Measurements from ENCODE around the gene EFHD2.
"Not testable (repeated sequence)": the region's sequence is repeated elsewhere in the genome, so short reads cannot be mapped to it uniquely, and the experiment has no call there.

The EFHD2 gene

DNA sequence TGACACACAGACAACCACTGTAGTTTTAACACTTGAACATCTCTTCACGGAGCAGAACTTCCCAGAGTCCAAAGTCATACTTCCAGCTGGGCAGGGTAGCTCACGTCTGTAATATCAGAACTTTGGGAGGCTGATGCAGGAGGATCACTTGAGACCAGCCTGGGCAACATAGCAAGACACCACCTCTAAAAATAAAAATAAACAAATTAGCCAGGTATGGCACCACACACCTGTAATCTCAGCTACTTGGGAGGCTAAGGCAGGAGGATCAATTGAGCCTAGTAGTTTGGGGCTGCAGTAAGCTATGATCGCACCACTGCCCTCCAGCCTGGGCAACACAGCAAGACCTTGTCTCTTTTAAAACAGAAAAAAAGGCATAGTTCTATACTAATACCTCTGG lies 24.3 kb upstream of the EFHD2 start:
- Histone ChIP-seq H3K9ac (ENCODE audit: low read depth, low read length, poor library complexity, severe bottlenecking) (no peak overlapping the region), H3K79me2 (ENCODE audit: insufficient read depth, low read length) (no peaks in the 10 kb centered on the region), H3K9me2 (replicated peaks; ENCODE audit: low read depth, low read length) (no peaks in the 10 kb centered on the region), H3K27me3 (ENCODE audit: insufficient read depth, low read length, poor library complexity, severe bottlenecking) (no peaks in the 10 kb centered on the region), H3F3A (ENCODE audit: low read depth) (no peaks in the 10 kb centered on the region), H3K4me3 (ENCODE audit: low read length, poor library complexity, severe bottlenecking) (no peak overlapping the region), H4K20me1 (ENCODE audit: insufficient read depth, low read length, poor library complexity, severe bottlenecking) (no peaks in the 10 kb centered on the region), H3K36me3 (ENCODE audit: insufficient read depth, low read length) (no peaks in the 10 kb centered on the region), H3K4me2 (ENCODE audit: low read depth, low read length, poor library complexity, severe bottlenecking) (no peak overlapping the region), H3K4me1 (ENCODE audit: insufficient read depth, low read length, poor library complexity, severe bottlenecking) (no peaks in the 10 kb centered on the region), H3K9me3 (ENCODE audit: insufficient read depth, low read depth, low read length) (no peaks in the 10 kb centered on the region), H2AFZ (ENCODE audit: low read length) (no peak overlapping the region)
- no peak for TF ChIP-seq EZH2phosphoT487 (IDR thresholded peaks at IDR 0.05; ENCODE audit: borderline replicate concordance)
- TF ChIP-seq, protein P1, sequence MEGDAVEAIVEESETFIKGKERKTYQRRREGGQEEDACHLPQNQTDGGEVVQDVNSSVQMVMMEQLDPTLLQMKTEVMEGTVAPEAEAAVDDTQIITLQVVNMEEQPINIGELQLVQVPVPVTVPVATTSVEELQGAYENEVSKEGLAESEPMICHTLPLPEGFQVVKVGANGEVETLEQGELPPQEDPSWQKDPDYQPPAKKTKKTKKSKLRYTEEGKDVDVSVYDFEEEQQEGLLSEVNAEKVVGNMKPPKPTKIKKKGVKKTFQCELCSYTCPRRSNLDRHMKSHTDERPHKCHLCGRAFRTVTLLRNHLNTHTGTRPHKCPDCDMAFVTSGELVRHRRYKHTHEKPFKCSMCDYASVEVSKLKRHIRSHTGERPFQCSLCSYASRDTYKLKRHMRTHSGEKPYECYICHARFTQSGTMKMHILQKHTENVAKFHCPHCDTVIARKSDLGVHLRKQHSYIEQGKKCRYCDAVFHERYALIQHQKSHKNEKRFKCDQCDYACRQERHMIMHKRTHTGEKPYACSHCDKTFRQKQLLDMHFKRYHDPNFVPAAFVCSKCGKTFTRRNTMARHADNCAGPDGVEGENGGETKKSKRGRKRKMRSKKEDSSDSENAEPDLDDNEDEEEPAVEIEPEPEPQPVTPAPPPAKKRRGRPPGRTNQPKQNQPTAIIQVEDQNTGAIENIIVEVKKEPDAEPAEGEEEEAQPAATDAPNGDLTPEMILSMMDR (conservative IDR thresholded peaks at IDR 0.05; ENCODE audit: low read length), result no peak

DNA sequence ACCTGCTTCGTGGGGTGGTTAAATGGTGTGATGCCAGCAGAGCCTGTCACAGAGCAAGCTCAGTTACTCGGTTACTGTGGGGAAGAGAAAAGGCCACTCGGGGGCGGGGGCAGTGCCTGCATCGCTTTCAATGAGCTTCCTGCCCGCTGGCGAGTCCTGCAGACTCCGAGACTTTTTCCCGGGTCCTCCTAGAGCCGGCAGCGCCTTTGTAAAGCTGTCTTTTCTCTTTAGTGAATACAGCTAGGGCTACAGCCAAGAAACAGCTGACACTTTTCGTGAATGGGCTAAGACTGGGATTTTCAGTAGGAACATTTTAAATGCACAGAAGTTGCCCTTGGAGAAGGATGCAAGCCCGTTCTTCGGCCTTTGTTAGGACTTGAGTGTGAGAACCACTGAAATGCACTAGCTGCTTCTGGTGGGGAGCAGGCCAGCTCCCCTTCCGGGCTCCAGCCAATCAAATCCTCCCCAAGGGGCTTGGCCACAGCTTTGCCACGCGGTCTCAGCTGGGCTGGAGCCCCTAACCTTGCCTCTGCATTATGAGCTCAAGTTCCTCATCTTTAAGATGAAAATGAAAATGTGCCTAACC lies 23.4 kb upstream of the EFHD2 start:
- H3K9me2 ChIP-seq (replicated peaks; ENCODE audit: low read depth, low read length), result no peaks in the 10 kb centered on the region
- H3F3A ChIP-seq (ENCODE audit: low read depth), result no peaks in the 10 kb centered on the region
- no peaks in the 10 kb centered on the region for H3K27me3 ChIP-seq (ENCODE audit: insufficient read depth, low read length, poor library complexity, severe bottlenecking)
- H3K9ac ChIP-seq (ENCODE audit: low read depth, low read length, poor library complexity, severe bottlenecking), result no peak overlapping the region
- H3K79me2 ChIP-seq (ENCODE audit: insufficient read depth, low read length), result no peaks in the 10 kb centered on the region
- TF ChIP-seq, protein P1 (conservative IDR thresholded peaks at IDR 0.05; ENCODE audit: low read length), result no peak
- TF ChIP-seq EZH2phosphoT487 (IDR thresholded peaks at IDR 0.05; ENCODE audit: borderline replicate concordance), result no peak
- H3K36me3 ChIP-seq (ENCODE audit: insufficient read depth, low read length), result no peaks in the 10 kb centered on the region
- no peaks in the 10 kb centered on the region for H4K20me1 ChIP-seq (ENCODE audit: insufficient read depth, low read length, poor library complexity, severe bottlenecking)
- no peak overlapping the region for H2AFZ ChIP-seq (ENCODE audit: low read length)
- H3K9me3 ChIP-seq (ENCODE audit: insufficient read depth, low read depth, low read length), result no peaks in the 10 kb centered on the region
- H3K4me2 ChIP-seq (ENCODE audit: low read depth, low read length, poor library complexity, severe bottlenecking), result no peak overlapping the region
- H3K4me1 ChIP-seq (ENCODE audit: insufficient read depth, low read length, poor library complexity, severe bottlenecking), result no peaks in the 10 kb centered on the region
- no peak overlapping the region for H3K4me3 ChIP-seq (ENCODE audit: low read length, poor library complexity, severe bottlenecking)

DNA sequence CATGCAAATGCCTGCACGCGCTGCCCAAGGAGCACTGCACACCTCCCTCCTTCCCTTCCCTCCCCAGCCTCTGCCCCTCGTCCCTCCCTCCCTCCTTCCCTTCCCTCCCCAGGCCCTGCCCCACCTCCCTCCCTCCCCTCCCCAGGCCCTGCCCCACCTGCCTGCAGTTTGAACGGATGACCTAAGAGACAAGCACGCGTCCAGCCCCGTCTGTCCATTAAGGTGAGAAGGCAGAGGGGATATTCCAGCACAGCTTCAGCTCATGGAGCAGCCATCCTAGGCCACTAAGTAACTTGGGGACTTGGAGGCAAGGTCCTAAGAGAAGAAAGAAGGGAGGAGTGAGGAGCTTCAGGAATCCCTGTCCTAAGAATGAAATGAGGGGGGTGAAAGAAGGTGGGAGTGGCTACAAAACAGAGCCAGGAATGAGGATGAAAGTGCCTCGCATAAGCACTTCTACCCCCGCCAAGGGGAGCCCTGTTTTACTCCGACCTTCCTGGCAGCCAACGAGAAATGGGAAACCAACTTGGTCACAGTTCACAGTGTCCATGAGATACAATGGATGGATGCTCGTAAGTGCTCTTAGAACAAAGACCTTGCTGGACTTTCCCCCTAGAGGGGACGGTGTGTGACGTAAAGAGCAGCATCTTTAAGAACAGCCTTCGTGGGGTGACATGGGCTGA lies 21.3 kb upstream of the EFHD2 start:
- H4K20me1 ChIP-seq (ENCODE audit: insufficient read depth, low read length, poor library complexity, severe bottlenecking), result no peaks in the 10 kb centered on the region
- H3K79me2 ChIP-seq (ENCODE audit: insufficient read depth, low read length), result no peaks in the 10 kb centered on the region
- H3K4me3 ChIP-seq (ENCODE audit: low read length, poor library complexity, severe bottlenecking), result no peak overlapping the region
- no peaks in the 10 kb centered on the region for H3K36me3 ChIP-seq (ENCODE audit: insufficient read depth, low read length)
- no peaks in the 10 kb centered on the region for H3F3A ChIP-seq (ENCODE audit: low read depth)
- no peak overlapping the region for H3K4me2 ChIP-seq (ENCODE audit: low read depth, low read length, poor library complexity, severe bottlenecking)
- no peaks in the 10 kb centered on the region for H3K9me2 ChIP-seq (replicated peaks; ENCODE audit: low read depth, low read length)
- TF ChIP-seq EZH2phosphoT487 (IDR thresholded peaks at IDR 0.05; ENCODE audit: borderline replicate concordance), result no peak
- TF ChIP-seq, protein P1 (conservative IDR thresholded peaks at IDR 0.05; ENCODE audit: low read length), result no peak
- no peak overlapping the region for H2AFZ ChIP-seq (ENCODE audit: low read length)
- H3K9ac ChIP-seq (ENCODE audit: low read depth, low read length, poor library complexity, severe bottlenecking), result no peak overlapping the region
- no peaks in the 10 kb centered on the region for H3K4me1 ChIP-seq (ENCODE audit: insufficient read depth, low read length, poor library complexity, severe bottlenecking)
- H3K9me3 ChIP-seq (ENCODE audit: insufficient read depth, low read depth, low read length), result no peaks in the 10 kb centered on the region
- H3K27me3 ChIP-seq (ENCODE audit: insufficient read depth, low read length, poor library complexity, severe bottlenecking), result no peaks in the 10 kb centered on the region

DNA sequence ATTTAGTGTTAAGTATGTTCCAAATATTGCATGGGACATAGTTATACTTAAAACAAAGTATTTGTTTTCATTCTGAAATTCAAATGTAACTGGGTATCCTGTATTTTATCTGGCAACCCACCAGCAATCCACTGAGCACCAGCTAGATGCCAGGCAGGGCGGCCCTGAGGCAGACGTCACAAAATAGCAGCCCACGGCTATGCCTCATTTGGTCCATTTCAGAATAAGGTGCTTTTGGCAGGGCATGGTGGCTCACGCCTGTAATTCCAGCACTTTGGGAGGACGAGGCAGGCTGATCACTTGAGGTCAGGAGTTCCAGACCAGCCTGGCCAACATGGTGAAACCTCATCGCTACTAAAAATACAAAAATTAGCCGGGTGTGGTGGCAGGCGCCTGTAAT lies 19.9 kb upstream of the EFHD2 start:
- H3K9me3 ChIP-seq (ENCODE audit: insufficient read depth, low read depth, low read length); H4K20me1 ChIP-seq (ENCODE audit: insufficient read depth, low read length, poor library complexity, severe bottlenecking); H2AFZ ChIP-seq (ENCODE audit: low read length); H3K36me3 ChIP-seq (ENCODE audit: insufficient read depth, low read length); H3K79me2 ChIP-seq (ENCODE audit: insufficient read depth, low read length); H3F3A ChIP-seq (ENCODE audit: low read depth); H3K27me3 ChIP-seq (ENCODE audit: insufficient read depth, low read length, poor library complexity, severe bottlenecking); H3K4me2 ChIP-seq (ENCODE audit: low read depth, low read length, poor library complexity, severe bottlenecking); H3K9me2 ChIP-seq (replicated peaks; ENCODE audit: low read depth, low read length); H3K4me3 ChIP-seq (ENCODE audit: low read length, poor library complexity, severe bottlenecking); H3K9ac ChIP-seq (ENCODE audit: low read depth, low read length, poor library complexity, severe bottlenecking); H3K4me1 ChIP-seq (ENCODE audit: insufficient read depth, low read length, poor library complexity, severe bottlenecking): not testable (repeated sequence)

Measured in Loucy (cell line).